Ovary (tissue), 9 donors: ENCODE measurements around the gene RANBP17. TPM values are rescaled to one million over a fixed set of nuclear protein-coding genes. Genes with fewer than 3 reads are reported as not detected.

Experiments
- DNase-seq, 5 donors: peaks; one replicate each; pipeline ENCODE4 v3.0.0-alpha.2; 2019 to 2020
- H3K27ac ChIP-seq, 2 donors: fragments of 200-600 bp; one replicate each; pipeline versions ENCODE4 v1.5.1 to v1.8.0; 2019 to 2022
- H3K27me3 ChIP-seq: fragments of 200-600 bp; one replicate; pipeline ENCODE4 v1.8.0; 2022
- H3K36me3 ChIP-seq: fragments of 200-600 bp; sonication (generic); one replicate; pipeline ENCODE4 v1.5.1; 2019
- H3K4me1 ChIP-seq: one replicate; pipeline ENCODE4 v1.8.1; 2013; ENCODE audit warnings: mild to moderate bottlenecking, moderate library complexity; ENCODE audit not compliant: insufficient read depth
- H3K4me3 ChIP-seq: fragments of 200-600 bp; sonication (generic); one replicate; pipeline ENCODE4 v1.5.1; 2017
- H3K9me3 ChIP-seq, 2 donors: fragments of 200-600 bp in 1 of 2; sonication (generic) in 1 of 2; one replicate each; pipeline versions ENCODE4 v1.5.1 to v1.8.1; 2013 to 2019; ENCODE audit warnings: mild to moderate bottlenecking in 1 of 2, moderate library complexity in 1 of 2
- EP300 ChIP-seq: sonication (generic); formaldehyde crosslinking; IDR thresholded peaks from one replicate; pipeline ENCODE4 v1.6.1; 2017; ENCODE audit warnings: antibody characterized with exemption
- POLR2A ChIP-seq: fragments of 450-650 bp; IDR thresholded peaks from one replicate; pipeline ENCODE4 v1.6.1; 2017; ENCODE audit warnings: antibody characterized with exemption, mild to moderate bottlenecking, moderate library complexity
- WGBS, 3 donors: extraction: QIAGEN DNeasy Blood & Tissue Kit in 1 of 3; methylation state at CpG; one replicate each; pipeline versions ENCODE4 v1.1.5 to v1.1.7; 2013 to 2017; 5-methylcytosine and 5-hydroxymethylcytosine counted together
- intact Hi-C, 4 donors: fragments of 100-400 bp; cut with DNase I; formaldehyde crosslinking; loops; one replicate each; pipeline versions ENCODE4 v1.11.0 to v1.15.1; 2022 to 2023
- polyA plus RNA-seq, 2 donors: library from polyadenylated mRNA; stranded (reverse); fragments of 200-250 nt in 1 of 2; fragments of 350-450 nt in 1 of 2; fragmentation: Illumina TruSeq in 1 of 2; extraction: RNeasy Lipid Tissue Mini Kit (QIAGEN cat#74804) in 1 of 2; gene quantifications; one replicate each; pipeline ENCODE4 v1.2.3, GENCODE V29; 2013 to 2014
- total RNA-seq, 7 donors: library from RNA; depleted of rRNA in 2 of 7; stranded (reverse); fragments of >200 nt in 2 of 7; fragmentation: NEBNext Ultra II Directional in 3 of 7; extraction: Animal tissue kit (Norgen Biotek cat#: 25700) in 3 of 7; gene quantifications; one replicate each; pipeline versions ENCODE4 v1.1.0 to v1.2.4, GENCODE V29; 2016 to 2023
- TF ChIP-seq, protein P1 (sequence below), 3 donors: fragments of 450-650 bp in 2 of 3; fragments of 200-600 bp in 1 of 3; IDR thresholded peaks; one replicate each; pipeline versions ENCODE4 v1.5.1 to v1.8.0; 2016 to 2022; ENCODE audit warnings: antibody characterized with exemption in 3 of 3, mild to moderate bottlenecking in 1 of 3
- donor health status: DM: no; HTN: no; CAD: no; lungs with moderate emphysema.
- donor health status: DM: no; HTN: no; CAD: no.
- donor health status: Bipolar disorder and iron deficiency.
- donor health status: DM: yes; HTN: yes; CAD: no.
- donor health status: DM: no; HTN: no; CAD: no.
- donor health status: DM: yes; HTN: yes; CAD: no.

Gene RANBP17
- total and polyA plus RNA-seq, 9 donors = 1.3 to 16.1 (median 8.5) TPM

DNA sequence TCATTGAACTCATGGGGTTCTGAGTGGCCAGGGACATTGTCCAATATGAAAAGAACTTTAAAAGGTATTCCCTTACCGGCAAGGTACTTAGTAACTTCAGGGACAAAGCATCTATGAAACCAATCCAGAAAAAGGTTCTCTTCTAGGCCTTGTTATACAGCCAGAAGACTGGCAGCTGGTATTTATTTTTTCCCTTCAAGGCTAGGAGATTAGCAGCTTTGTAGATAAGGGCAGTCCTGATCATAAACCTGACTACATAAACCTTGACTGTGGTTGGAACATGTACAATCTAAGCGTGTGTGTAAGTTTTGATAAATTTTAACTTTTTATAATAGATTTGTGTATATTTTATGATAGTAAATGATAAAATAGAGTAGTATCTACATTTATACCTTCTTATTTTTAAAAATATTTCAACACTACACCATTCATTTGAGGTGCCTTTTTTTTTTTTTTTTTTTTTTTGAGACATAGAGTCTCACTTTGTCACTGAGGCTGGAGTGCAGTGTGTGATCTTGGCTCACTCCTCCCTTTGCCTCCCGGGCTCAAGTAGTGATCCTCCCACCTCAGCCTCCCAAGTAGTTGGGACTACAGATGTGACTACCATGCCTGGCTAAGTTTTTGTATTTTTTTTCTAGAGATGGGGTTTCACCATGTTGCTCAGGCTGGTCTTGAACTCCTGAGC, 24.5 kb downstream of the RANBP17 start:
- TF ChIP-seq EP300 = no peak
- no peak for DNase-seq
- H3K4me1 ChIP-seq = no peaks in the 10 kb centered on the region
- no peak overlapping the region for H3K27ac ChIP-seq
- no peaks in the 10 kb centered on the region for H3K9me3 ChIP-seq
- no peaks in the 10 kb centered on the region for H3K36me3 ChIP-seq
- H3K4me3 ChIP-seq = no peak overlapping the region
- H3K27me3 ChIP-seq = no peaks in the 10 kb centered on the region
- 72 to 79% (median 78%) methylated on average over 3 of the region's 3 CpGs for WGBS, 3 donors
- intact Hi-C loops = no loop called here

- no peak overlapping the region for H3K27ac ChIP-seq
- no peak for TF ChIP-seq POLR2A
- TF ChIP-seq EP300 = no peak
- TF ChIP-seq, protein P1, sequence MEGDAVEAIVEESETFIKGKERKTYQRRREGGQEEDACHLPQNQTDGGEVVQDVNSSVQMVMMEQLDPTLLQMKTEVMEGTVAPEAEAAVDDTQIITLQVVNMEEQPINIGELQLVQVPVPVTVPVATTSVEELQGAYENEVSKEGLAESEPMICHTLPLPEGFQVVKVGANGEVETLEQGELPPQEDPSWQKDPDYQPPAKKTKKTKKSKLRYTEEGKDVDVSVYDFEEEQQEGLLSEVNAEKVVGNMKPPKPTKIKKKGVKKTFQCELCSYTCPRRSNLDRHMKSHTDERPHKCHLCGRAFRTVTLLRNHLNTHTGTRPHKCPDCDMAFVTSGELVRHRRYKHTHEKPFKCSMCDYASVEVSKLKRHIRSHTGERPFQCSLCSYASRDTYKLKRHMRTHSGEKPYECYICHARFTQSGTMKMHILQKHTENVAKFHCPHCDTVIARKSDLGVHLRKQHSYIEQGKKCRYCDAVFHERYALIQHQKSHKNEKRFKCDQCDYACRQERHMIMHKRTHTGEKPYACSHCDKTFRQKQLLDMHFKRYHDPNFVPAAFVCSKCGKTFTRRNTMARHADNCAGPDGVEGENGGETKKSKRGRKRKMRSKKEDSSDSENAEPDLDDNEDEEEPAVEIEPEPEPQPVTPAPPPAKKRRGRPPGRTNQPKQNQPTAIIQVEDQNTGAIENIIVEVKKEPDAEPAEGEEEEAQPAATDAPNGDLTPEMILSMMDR (IDR thresholded peaks at IDR 0.05) = no peak
- WGBS, 3 donors = 94 to 96% (median 95%) methylated on average over 2 of the region's 2 CpGs
- H3K4me3 ChIP-seq = no peak overlapping the region
- intact Hi-C loops = no loop called here
- DNase-seq = no peak
- no peaks in the 10 kb centered on the region for H3K36me3 ChIP-seq
- no peaks in the 10 kb centered on the region for H3K27me3 ChIP-seq
- no peaks in the 10 kb centered on the region for H3K9me3 ChIP-seq
- H3K4me1 ChIP-seq = no peaks in the 10 kb centered on the region
These were observed 30.4 kb downstream of the RANBP17 start for GRCh38 chr5:170892196-170892595.

GRCh38 chr5:170894665-170895064, 32.8 kb downstream of the RANBP17 start:
- no peaks in the 10 kb centered on the region for H3K4me1 ChIP-seq
- H3K9me3 ChIP-seq = no peaks in the 10 kb centered on the region
- TF ChIP-seq EP300 = no peak
- TF ChIP-seq POLR2A = no peak
- TF ChIP-seq, protein P1 (IDR thresholded peaks at IDR 0.05) = no peak
- H3K27me3 ChIP-seq = no peaks in the 10 kb centered on the region
- no peak overlapping the region for H3K4me3 ChIP-seq
- intact Hi-C loops = no loop called here
- DNase-seq = no peak
- H3K36me3 ChIP-seq = no peaks in the 10 kb centered on the region
- H3K27ac ChIP-seq = no peak overlapping the region
- 30 to 73% (median 65%) methylated on average over 2 of the region's 2 CpGs for WGBS, 3 donors

GRCh38 chr5:170896779-170897178, 35.0 kb downstream of the RANBP17 start:
- no peaks in the 10 kb centered on the region for H3K27me3 ChIP-seq
- no peak for TF ChIP-seq EP300
- TF ChIP-seq, protein P1 (IDR thresholded peaks at IDR 0.05) = no peak
- TF ChIP-seq POLR2A = no peak
- no peaks in the 10 kb centered on the region for H3K4me1 ChIP-seq
- DNase-seq = no peak
- no peaks in the 10 kb centered on the region for H3K9me3 ChIP-seq
- intact Hi-C loops = no loop called here
- no peak overlapping the region for H3K4me3 ChIP-seq
- no peaks in the 10 kb centered on the region for H3K36me3 ChIP-seq
- no peak overlapping the region for H3K27ac ChIP-seq
- 53 to 61% (median 57%) methylated on average over 9 of the region's 9 CpGs for WGBS, 3 donors

DNA sequence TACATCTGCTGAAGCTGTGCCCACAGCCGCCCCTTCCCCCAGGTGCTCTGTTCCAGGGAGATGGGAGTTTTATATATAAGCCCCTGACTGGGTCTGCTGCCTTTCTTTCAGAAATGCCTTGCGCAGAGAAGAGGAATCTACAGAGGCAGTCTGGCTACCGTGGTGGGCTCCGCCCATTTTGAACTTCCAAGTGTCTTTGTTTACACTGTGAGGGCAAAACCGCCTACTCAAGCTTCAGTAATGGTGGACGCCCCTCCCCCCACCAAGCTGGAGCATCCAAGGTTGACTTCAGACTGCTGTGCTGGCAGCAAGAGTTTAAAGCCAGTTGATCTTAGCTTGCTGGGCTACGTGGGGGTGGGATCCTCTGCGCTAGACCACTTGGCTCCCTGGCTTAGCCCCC, 41.3 kb downstream of the RANBP17 start:
- intact Hi-C loops = no loop called here
- no peaks in the 10 kb centered on the region for H3K4me1 ChIP-seq
- no peak overlapping the region for H3K27ac ChIP-seq
- DNase-seq = peak in 1 of 5 donors; percentile 4
- no peak overlapping the region for H3K4me3 ChIP-seq
- no peaks in the 10 kb centered on the region for H3K9me3 ChIP-seq
- TF ChIP-seq POLR2A = no peak
- no peak for TF ChIP-seq EP300
- WGBS, 3 donors = 88 to 89% (median 88%) methylated on average over 8 of the region's 8 CpGs
- H3K27me3 ChIP-seq = no peaks in the 10 kb centered on the region
- H3K36me3 ChIP-seq = no peaks in the 10 kb centered on the region
